NK-92 treated with Interleukin-12 subunit alpha and Interleukin-12 subunit beta, amount 100 ng/mL, for 24 hours (cell line): Measurements from ENCODE around the gene GTF2H3.
"Not testable (repeated sequence)": the region's sequence is repeated elsewhere in the genome, so short reads cannot be mapped to it uniquely, and the experiment has no call there.

Source experiments
- DNase-seq: peaks from one replicate; lab custom pipeline; 2025; lab: John Stamatoyannopoulos, UW

The GTF2H3 gene

GRCh38 chr12:123633379-123634141 lies at the start of gene GTF2H3, which contains the start of gene EIF2B1:
TSS of gene GTF2H3 (plus strand) at chr12:123633829. CDS start at chr12:123633860, 31 bp downstream.
TSS of gene EIF2B1 (minus strand) at chr12:123633686. CDS start at chr12:123633557, 129 bp downstream.
- DNase-seq: peak; percentile 91

DNA sequence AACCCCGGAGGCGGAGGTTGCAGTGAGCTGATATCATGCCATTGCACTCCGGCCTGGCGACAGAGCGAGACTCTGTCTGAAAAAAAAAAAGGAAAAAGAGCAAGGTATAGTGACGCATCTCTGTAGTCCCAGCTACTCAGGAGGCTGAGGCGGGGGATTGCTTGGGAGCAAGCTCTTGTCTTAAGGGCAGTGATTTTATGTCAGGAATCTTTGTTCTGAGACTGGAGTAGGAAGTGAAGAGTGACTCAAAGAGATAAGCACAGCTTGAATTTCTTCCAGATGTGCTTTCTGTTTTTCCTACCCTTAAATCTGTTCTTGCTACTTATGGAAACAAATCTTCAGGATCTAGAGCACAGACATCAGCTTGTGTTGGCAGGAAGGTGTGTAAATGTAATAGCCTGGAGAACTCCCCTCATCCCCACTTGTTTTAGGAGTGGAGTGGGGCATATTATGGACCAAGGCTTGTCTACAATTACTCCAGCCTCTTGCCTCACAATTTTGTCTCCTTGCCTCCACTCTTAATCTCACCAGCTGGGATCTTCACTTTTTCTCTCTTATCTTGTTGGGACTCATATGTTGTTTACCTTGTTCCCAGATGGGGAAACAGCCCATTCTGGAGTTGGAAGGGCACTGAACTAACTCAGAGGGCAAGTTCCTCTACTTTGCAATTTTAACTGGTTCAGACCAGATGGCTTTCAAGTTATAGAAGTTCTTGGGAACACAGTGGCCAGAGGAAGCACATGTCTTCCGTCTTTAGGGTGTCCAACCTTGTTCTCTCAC lies 41.7 kb upstream of the GTF2H3 start:
- no peak for DNase-seq

- DNase-seq: no peak
Measured at GRCh38 chr12:123595729-123596128, 37.9 kb upstream of the GTF2H3 start.

DNA sequence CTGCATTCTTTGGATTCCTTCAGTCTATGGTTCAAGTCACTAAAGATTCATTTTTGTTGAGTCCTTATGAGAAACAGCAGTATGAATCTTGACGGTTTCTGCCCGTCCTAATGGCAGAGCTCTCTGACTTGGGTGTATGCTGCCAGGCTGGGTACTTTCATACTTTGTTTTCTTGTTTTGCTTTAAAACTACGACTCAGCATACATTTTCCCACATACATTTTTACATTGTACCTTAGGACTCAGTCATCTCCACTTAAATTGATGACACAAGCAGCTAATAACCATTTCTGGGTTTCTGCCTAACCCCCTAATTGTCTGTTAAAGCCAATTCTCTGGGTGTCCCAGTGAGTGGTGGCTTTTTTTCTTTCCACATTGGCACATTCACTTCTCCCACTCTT lies 36.5 kb upstream of the GTF2H3 start:
- DNase-seq: no peak

GRCh38 chr12:123598522-123598921 lies 35.1 kb upstream of the GTF2H3 start:
- no peak for DNase-seq

- DNase-seq: no peak
Measured at GRCh38 chr12:123599310-123599709, 34.3 kb upstream of the GTF2H3 start.

DNA sequence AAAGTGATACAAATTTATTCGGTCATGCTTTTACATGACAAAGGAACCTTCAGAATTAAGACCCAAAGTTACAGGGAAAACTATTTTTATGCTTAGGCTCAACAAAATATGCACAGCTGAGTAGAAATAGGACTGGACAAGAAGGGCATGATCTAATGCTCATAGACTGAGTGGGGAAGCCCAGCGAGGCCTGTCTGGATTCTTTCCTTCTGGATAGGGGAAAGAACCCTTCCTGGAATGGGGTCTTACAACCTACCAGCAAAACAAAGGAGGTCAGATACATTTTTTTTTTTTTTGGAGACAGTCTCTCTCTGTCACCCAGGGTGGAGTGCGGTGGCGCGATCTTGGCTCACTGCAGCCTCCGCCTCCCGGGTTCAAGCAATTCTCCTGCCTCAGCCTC lies 33.9 kb upstream of the GTF2H3 start:
- no peak for DNase-seq

DNA sequence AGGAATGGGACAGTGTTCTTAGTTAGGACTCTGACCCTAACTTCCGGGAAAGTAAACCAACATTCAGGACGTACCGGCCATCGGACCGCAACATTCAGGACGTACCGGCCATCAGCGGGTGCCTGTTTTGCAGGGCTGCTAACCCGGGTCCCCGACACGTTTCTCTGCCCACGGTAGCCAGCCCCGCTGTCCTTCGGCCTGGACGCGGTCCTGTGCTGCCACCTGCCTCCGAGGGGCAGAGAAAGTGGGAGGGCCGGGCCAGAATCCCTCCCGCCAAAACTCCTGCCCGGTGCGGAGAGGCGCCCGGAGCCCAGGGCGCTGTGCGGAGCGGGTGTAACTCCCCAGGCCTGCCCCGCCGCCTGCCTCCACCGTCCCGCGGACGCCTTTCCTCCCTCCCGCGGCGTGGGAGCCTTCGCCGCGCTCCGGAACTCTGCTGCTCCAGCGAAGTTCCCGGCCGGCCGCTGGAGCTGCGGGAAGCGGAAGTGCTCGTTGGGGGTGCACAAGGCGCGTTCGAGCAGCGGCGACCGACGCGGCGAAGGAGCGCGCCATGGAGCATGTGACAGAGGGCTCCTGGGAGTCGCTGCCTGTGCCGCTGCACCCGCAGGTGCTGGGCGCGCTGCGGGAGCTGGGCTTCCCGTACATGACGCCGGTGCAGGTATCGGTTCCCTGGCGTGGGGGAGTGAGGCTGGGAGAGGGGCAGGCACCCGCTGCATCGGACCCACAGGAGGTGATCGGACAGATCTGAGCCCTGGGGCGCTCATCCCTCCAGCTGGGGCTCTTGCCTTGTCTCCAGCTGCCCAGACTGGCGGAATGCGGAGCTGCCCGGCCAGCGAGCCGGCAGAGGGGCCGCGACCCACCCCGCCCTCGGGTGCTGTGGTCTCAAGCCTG lies 31.8 kb upstream of the GTF2H3 start, which contains the start of gene DDX55:
DDX55 (plus strand) TSS at position 498 of the 888 bp plus-strand sequence; CDS start at position 548, 50 bp downstream.
- peak; percentile 55 for DNase-seq

- DNase-seq: peak; percentile 3
Measured at GRCh38 chr12:123602651-123603195, 30.9 kb upstream of the GTF2H3 start.

DNA sequence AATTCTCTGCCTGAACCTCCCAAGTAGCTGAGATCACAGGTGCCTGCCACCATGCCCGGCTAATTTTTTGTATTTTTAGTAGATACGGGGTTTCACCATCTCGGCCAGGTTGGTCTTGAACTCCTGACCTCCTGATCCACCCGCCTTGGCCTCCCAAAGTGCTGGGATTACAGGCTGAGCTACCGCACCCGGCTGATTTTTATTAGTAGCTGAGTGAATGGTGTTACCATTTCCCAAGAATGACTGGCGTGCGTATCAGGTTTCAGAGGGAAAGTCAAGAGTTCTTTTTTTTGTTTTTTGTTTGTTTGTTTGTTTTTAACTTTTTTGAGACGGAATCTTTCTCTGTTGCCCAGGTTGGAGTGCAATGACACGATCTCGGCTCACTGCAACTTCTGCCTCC lies 30.1 kb upstream of the GTF2H3 start:
- not testable (repeated sequence) for DNase-seq

DNA sequence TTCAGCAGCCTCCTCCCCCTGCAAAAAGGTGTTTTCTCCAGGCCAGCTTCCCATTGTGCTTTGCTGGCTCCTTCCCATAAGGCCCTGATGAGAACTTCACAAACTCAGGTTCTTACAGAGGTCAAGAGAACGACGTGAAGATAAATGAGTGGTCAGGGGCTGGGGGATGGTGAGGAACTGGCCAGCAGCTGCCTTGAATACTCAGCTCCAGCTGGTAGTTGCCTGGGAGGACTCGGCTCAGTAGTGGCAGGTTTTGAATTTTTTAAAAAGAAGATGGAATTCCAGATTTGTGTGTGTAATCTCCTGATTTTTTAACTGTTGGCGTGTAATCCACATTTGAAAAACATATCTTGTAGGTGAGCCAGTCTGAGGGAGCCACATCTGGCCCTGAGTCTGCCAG lies 25.9 kb upstream of the GTF2H3 start:
- DNase-seq: no peak

GRCh38 chr12:123608182-123608581 lies 25.4 kb upstream of the GTF2H3 start:
- DNase-seq: no peak

- DNase-seq: no peak
Measured at GRCh38 chr12:123614110-123614509, 19.5 kb upstream of the GTF2H3 start.

DNA sequence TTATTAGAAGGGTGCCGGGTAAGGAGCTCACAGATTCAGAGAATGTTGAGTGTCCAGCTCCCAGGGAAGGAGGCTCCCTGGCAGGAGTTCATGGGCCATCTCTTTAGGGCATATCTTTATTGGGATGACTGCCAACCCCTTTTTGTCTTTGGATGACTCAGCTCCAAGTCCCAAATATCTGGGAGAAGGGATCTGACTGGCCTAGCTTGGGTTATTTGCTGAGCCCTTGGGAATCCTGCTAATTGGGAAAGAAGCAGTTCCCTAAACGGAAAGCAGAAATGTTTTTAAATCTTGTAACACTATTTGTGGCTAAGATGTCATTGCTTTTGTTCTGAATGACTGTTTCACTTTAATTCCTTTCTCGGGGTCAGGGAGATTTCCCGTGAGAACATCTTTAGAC lies 19.1 kb upstream of the GTF2H3 start:
- no peak for DNase-seq

DNA sequence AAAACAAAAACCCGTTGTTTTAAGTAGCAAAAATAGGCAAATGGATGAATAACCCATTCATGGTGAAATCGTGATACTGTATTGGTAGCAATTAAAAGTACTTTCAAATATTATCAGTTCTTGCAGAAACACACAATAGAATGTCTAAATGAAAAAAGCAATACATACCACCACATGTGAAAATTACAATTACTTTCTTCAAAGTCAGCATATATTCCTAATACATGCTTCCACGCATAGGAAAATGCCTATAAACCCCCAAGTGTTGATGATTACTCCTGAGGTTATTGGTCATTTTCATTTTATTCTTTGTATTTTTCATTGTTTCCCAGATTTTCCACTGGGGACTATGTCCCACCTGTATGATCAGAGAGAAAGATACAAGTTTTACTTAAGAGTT lies 16.5 kb upstream of the GTF2H3 start:
- no peak for DNase-seq

- DNase-seq: no peak
Measured at GRCh38 chr12:123617580-123617979, 16.0 kb upstream of the GTF2H3 start.

- DNase-seq: no peak
Measured at GRCh38 chr12:123621101-123621500, 12.5 kb upstream of the GTF2H3 start.

DNA sequence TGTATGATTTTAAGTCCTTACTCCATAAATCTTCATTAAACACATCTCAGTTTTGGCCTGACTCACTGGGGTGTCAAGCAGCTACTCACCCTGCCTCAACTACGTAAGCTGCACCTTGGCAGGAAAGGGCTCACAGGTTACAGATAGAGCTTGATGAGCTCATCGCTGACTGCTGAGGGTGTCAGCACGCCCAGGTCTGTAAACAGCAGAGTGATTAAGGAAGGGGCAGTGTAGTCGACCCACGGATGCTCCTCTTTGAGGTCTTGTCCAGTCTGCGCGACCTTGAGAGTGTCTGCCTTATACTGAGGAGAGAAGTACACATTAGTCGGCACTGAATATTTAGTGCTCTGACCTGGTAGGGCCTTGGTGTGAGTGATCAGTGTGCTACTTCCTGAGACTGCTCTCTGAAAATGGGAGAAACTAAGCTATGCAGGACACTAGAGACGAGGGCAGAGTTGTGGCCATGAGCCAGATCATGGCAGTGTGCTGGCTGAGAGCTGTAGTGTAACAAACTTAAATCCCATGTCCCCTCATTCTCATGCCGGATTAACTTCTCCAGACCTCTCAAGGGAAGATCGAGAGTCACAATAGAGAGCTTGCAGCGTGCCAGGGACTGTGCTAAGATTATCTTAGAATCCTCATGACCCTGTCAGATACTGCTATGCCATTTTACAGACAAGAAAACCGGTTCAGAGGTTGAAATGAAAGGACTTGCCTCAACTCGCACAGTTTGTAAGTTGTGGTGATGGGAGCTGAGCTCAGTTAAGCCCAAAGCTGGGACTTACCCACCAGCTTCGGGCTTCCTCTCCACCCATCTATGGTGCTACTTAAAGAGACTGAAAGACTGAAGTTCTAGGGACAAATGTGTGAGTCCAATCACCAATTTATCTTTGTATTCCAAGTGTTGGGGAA lies 11.8 kb upstream of the GTF2H3 start:
- no peak for DNase-seq

DNA sequence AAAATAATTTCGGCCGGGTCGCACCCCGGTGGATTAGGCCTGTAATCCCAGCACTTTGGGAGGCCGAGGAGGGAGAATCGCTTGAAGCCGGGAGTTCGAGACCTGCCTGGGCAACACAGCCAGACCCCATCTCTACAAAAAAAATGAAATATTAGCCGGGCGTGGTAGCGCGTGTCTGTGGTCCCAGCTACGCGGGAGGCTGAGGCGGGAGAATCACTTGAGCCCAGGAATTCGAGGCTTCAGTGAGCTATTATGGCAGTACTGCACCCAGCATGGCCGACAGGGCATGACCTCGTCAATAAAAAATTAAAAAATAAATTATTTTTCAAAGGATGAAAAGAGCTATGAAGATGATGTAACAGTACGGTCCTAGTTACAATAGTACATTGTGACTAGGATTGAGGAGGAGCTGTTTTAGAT lies 523 bp downstream of the GTF2H3 start:
- DNase-seq: no peak

GRCh38 chr12:123643911-123644310 lies 10.3 kb downstream of the GTF2H3 start:
- no peak for DNase-seq

DNA sequence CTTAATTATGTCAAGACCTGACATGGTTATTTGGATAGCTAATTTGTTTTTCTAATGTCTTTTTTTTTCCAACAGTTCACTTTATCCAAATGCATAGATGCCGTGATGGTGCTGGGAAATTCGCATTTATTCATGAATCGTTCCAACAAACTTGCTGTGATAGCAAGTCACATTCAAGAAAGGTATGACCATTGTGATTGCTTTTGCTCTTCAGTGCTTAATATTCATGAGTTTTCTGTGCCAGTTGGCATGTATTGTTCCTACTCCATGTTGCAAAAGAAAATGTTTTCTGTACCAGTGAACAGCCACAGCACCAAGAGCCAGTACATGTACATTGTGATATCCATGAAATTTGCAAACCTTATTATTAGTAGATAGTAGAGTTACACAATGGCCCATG lies 11.8 kb downstream of the GTF2H3 start:
- no peak for DNase-seq
